ENCODE results near the gene PDSS2. TPM values are rescaled to one million over a fixed set of nuclear protein-coding genes. Genes with fewer than 3 reads are reported as not detected.
A peak's percentile ranks its signal among the peaks of the same experiment; 100 is the strongest.

The PDSS2 gene
- total RNA-seq, 1 experiment from 2014 or later = 17.7 TPM

- intact Hi-C loops (cut with micrococcal nuclease; ENCODE audit: unreplicated experiment) (loop anchor here (5.0 to 10.0 kb wide), 2 partner anchors 33 to 435 kb away; no protein-coding TSS in a partner anchor), in situ Hi-C loops (cut with HindIII; ENCODE audit: low pct_unique_long_range_greater_than_20kb, low sequenced_read_pairs) (no loop called here)
- Histone ChIP-seq H3K36me3 (ENCODE audit: control insufficient read depth, insufficient read depth, low read length) (no peaks in the 10 kb centered on the region), H3K4me1 (ENCODE audit: control insufficient read depth, insufficient read depth, low read length) (peaks cover 7% of the 10 kb centered on the region), H3K27ac (ENCODE audit: low read length) (no peak overlapping the region), H3K4me3 (ENCODE audit: low read depth in 2 of 2, low read length in 2 of 2) (no peak overlapping the region), H3K27me3 (ENCODE audit: control insufficient read depth, insufficient read depth, low read length) (no peaks in the 10 kb centered on the region), H3K9me3 (ENCODE audit: control insufficient read depth, insufficient read depth, low read depth, low read length) (no peaks in the 10 kb centered on the region)
- BruUV-seq (replicated peaks) = no TSS peak
- POLR2A ChIA-PET = interaction anchor here (0.6 kb wide), 1 partner anchor 1499 kb away, joined by 3 read pairs; no protein-coding TSS in a partner anchor
- TF ChIP-seq SIN3A (IDR thresholded peaks at IDR 0.05; ENCODE audit: borderline replicate concordance, insufficient read depth, low read depth, low read length) = no peak
- TF ChIP-seq TCF7L2 (IDR thresholded peaks at IDR 0.05; ENCODE audit: low read depth, low read length) = no peak
- TF ChIP-seq POLR2AphosphoS5 (IDR thresholded peaks at IDR 0.05; ENCODE audit: low read depth, low read length) = no peak
- no peak for TF ChIP-seq CTCF (IDR thresholded peaks at IDR 0.05)
- no peak for TF ChIP-seq REST (IDR thresholded peaks at IDR 0.05; ENCODE audit: insufficient read depth in 1 of 2, low read depth in 2 of 2, low read length in 1 of 2)
- CTCF ChIA-PET = interaction anchor here (0.6 kb wide), 2 partner anchors 29 to 137 kb away, joined by 3 to 4 read pairs; no protein-coding TSS in a partner anchor
- no peak for ATAC-seq
- no peak for DNase-seq (ENCODE audit: low read depth, low spot score)
Measured at GRCh38 chr6:107110200-107110599, 349.2 kb downstream of the PDSS2 start.

GRCh38 chr6:107108201-107108890, 351.0 kb downstream of the PDSS2 start:
- TSS peak; percentile 37 for BruUV-seq (replicated peaks)
- in situ Hi-C loops (cut with HindIII; ENCODE audit: low pct_unique_long_range_greater_than_20kb, low sequenced_read_pairs) = no loop called here
- Histone ChIP-seq H3K4me1 (ENCODE audit: control insufficient read depth, insufficient read depth, low read length) (peaks cover under 1% of the 10 kb centered on the region), H3K4me3 (ENCODE audit: low read depth in 2 of 2, low read length in 2 of 2) (no peak overlapping the region), H3K9me3 (ENCODE audit: control insufficient read depth, insufficient read depth, low read depth, low read length) (no peaks in the 10 kb centered on the region), H3K27ac (ENCODE audit: low read length) (no peak overlapping the region), H3K36me3 (ENCODE audit: control insufficient read depth, insufficient read depth, low read length) (no peaks in the 10 kb centered on the region), H3K27me3 (ENCODE audit: control insufficient read depth, insufficient read depth, low read length) (no peaks in the 10 kb centered on the region)
- intact Hi-C loops (cut with micrococcal nuclease; ENCODE audit: unreplicated experiment) = no loop called here
- TF ChIP-seq POLR2AphosphoS5 (IDR thresholded peaks at IDR 0.05; ENCODE audit: low read depth, low read length) = no peak
- no peak for TF ChIP-seq REST (IDR thresholded peaks at IDR 0.05; ENCODE audit: insufficient read depth in 1 of 2, low read depth in 2 of 2, low read length in 1 of 2)
- TF ChIP-seq TCF7L2 (IDR thresholded peaks at IDR 0.05; ENCODE audit: low read depth, low read length) = no peak
- no peak for TF ChIP-seq SIN3A (IDR thresholded peaks at IDR 0.05; ENCODE audit: borderline replicate concordance, insufficient read depth, low read depth, low read length)
- no peak for TF ChIP-seq CTCF (IDR thresholded peaks at IDR 0.05)
- DNase-seq (ENCODE audit: low read depth, low spot score) = no peak
- POLR2A ChIA-PET = interaction anchor here (0.6 kb wide), 2 partner anchors 63 to 373 kb away, joined by 3 to 6 read pairs; no protein-coding TSS in a partner anchor
- CTCF ChIA-PET = no interaction called here
- no peak; the same call in 1 of the 2 replicates for ATAC-seq

All from Panc1 (cell line).